H1 (cell line): ENCODE measurements around the gene ABCG1.

ENCODE experiments used
- EP300 ChIP-seq, 2 experiments: IDR thresholded peaks; 1 replicate in 1 of 2; 2 replicates in 1 of 2; pipeline ENCODE4 v1.6.1; 2011 to 2012; ENCODE audit warnings: low read depth in 2 of 2, low read length in 2 of 2, mild to moderate bottlenecking in 2 of 2, borderline replicate concordance in 1 of 2, inconsistent platforms in 1 of 2, moderate library complexity in 1 of 2
- GABPA ChIP-seq: IDR thresholded peaks from 2 replicates; pipeline ENCODE4 v1.6.1; 2011; ENCODE audit warnings: mild to moderate bottlenecking, low read length, moderate library complexity, borderline replicate concordance; ENCODE audit not compliant: insufficient read depth
- POLR2AphosphoS5 ChIP-seq: IDR thresholded peaks from 2 replicates; pipeline ENCODE4 v1.6.1; 2011; ENCODE audit warnings: low read depth, low read length
- TAF1 ChIP-seq: IDR thresholded peaks from 2 replicates; pipeline ENCODE4 v1.6.1; 2011; ENCODE audit warnings: mild to moderate bottlenecking, low read depth, low read length
- TF ChIP-seq, protein P1 (sequence below), 3 experiments: IDR thresholded peaks; 1 replicate in 2 of 3; 2 replicates in 1 of 3; pipeline versions ENCODE4 v1.5.1 to v1.6.1; 2011; ENCODE audit warnings: low read length in 3 of 3, mild to moderate bottlenecking in 3 of 3, inconsistent platforms in 2 of 3, low read depth in 1 of 3, moderate library complexity in 1 of 3; ENCODE audit not compliant: insufficient read depth in 1 of 3; ENCODE audit errors: control extremely low read depth in 1 of 3
- TF ChIP-seq, protein P2 (sequence below): IDR thresholded peaks from 2 replicates; pipeline ENCODE4 v1.6.1; 2011; ENCODE audit warnings: low read length, improper control_type of control experiment

DNA sequence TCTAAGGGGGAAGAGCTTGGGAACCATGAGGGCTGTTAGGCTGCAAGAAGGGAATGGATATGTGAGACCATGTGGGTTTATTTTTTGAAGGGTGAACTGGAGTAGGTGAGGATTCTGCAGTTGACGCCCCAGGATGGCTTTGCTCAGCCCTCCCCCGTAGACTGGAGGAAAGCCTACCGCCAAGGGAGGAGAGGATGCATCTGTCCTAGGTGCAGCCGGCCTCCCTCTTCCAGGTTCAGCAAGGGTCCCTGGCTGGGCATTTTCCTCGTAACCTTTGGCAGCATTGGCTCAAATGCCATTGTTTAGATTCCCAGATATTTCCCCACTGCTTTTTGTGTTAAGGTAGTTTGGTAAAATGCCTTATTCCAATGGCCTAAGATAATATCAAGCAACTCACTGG is 79.7 kb downstream of the ABCG1 start:
- TF ChIP-seq POLR2AphosphoS5 (no peak), GABPA (no peak), EP300 (IDR thresholded peaks at IDR 0.05; ENCODE audit: borderline replicate concordance in 1 of 2, low read depth in 2 of 2, low read length in 2 of 2) (no peak), TAF1 (no peak)
- TF ChIP-seq, protein P1, sequence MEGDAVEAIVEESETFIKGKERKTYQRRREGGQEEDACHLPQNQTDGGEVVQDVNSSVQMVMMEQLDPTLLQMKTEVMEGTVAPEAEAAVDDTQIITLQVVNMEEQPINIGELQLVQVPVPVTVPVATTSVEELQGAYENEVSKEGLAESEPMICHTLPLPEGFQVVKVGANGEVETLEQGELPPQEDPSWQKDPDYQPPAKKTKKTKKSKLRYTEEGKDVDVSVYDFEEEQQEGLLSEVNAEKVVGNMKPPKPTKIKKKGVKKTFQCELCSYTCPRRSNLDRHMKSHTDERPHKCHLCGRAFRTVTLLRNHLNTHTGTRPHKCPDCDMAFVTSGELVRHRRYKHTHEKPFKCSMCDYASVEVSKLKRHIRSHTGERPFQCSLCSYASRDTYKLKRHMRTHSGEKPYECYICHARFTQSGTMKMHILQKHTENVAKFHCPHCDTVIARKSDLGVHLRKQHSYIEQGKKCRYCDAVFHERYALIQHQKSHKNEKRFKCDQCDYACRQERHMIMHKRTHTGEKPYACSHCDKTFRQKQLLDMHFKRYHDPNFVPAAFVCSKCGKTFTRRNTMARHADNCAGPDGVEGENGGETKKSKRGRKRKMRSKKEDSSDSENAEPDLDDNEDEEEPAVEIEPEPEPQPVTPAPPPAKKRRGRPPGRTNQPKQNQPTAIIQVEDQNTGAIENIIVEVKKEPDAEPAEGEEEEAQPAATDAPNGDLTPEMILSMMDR (IDR thresholded peaks at IDR 0.05; ENCODE audit: control extremely low read depth in 1 of 3, insufficient read depth in 1 of 3, low read depth in 1 of 3, low read length in 3 of 3): no peak
- TF ChIP-seq, protein P2, sequence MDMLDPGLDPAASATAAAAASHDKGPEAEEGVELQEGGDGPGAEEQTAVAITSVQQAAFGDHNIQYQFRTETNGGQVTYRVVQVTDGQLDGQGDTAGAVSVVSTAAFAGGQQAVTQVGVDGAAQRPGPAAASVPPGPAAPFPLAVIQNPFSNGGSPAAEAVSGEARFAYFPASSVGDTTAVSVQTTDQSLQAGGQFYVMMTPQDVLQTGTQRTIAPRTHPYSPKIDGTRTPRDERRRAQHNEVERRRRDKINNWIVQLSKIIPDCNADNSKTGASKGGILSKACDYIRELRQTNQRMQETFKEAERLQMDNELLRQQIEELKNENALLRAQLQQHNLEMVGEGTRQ: no peak
